LHCN-M2 (cell line): ENCODE results near the gene RAD51B. TPM values are rescaled to one million over a fixed set of nuclear protein-coding genes. Genes with fewer than 3 reads are reported as not detected.

Source experiments
- DNase-seq: peaks from one replicate; pipeline ENCODE4 v3.0.0-alpha.2; 2012; ENCODE audit warnings: low read depth
- total RNA-seq: library from RNA; depleted of rRNA; stranded (reverse); fragments of >200 nt; gene quantifications from 2 replicates; pipeline ENCODE4 v1.2.3, GENCODE V29; 2014

Gene RAD51B
- total RNA-seq, 1 experiment from 2014 or later, result 14.5 TPM

GRCh38 chr14:68401855-68402254, 582.3 kb downstream of the RAD51B start:
- no peak for DNase-seq

- DNase-seq, result no peak
These were observed 583.0 kb downstream of the RAD51B start for GRCh38 chr14:68402525-68403101.

GRCh38 chr14:68403191-68404145, 583.9 kb downstream of the RAD51B start:
- no peak for DNase-seq

GRCh38 chr14:68404146-68404527, 584.6 kb downstream of the RAD51B start:
- no peak for DNase-seq

- no peak for DNase-seq
These were observed 585.1 kb downstream of the RAD51B start for GRCh38 chr14:68404652-68405183.

GRCh38 chr14:68405961-68406360, 586.4 kb downstream of the RAD51B start:
- DNase-seq, result no peak

GRCh38 chr14:68407285-68407684, 587.7 kb downstream of the RAD51B start:
- DNase-seq, result no peak

GRCh38 chr14:68407825-68408224, 588.2 kb downstream of the RAD51B start:
- DNase-seq, result no peak

GRCh38 chr14:68408680-68409079, 589.1 kb downstream of the RAD51B start:
- DNase-seq, result peak; percentile 69

- no peak for DNase-seq
These were observed 589.8 kb downstream of the RAD51B start for GRCh38 chr14:68409387-68409786.

GRCh38 chr14:68412505-68413465, 593.2 kb downstream of the RAD51B start:
- no peak for DNase-seq

GRCh38 chr14:68413509-68413908, 593.9 kb downstream of the RAD51B start:
- DNase-seq, result no peak

- no peak for DNase-seq
These were observed 594.5 kb downstream of the RAD51B start for GRCh38 chr14:68414121-68414520.

GRCh38 chr14:68416171-68416570, 596.6 kb downstream of the RAD51B start:
- DNase-seq, result no peak

- DNase-seq, result no peak
These were observed 597.6 kb downstream of the RAD51B start for GRCh38 chr14:68417009-68417650.

- DNase-seq, result no peak
These were observed 598.9 kb downstream of the RAD51B start for GRCh38 chr14:68418174-68419118.

- DNase-seq, result no peak
These were observed 600.8 kb downstream of the RAD51B start for GRCh38 chr14:68420350-68420749.

- no peak for DNase-seq
These were observed 601.5 kb downstream of the RAD51B start for GRCh38 chr14:68421116-68421515.

GRCh38 chr14:68423686-68424085, 604.1 kb downstream of the RAD51B start:
- no peak for DNase-seq
